GM23338 (cell line): Measurements from ENCODE around the gene EHD1. TPM values are rescaled to one million over a fixed set of nuclear protein-coding genes. Genes with fewer than 3 reads are reported as not detected.

Experiments
- ATAC-seq: fragments of 200-7000 bp; cut with Tn5 transposase; 3 replicates; pipeline ENCODE4 v1.9.1; 2020
- DNase-seq: peaks from one replicate; pipeline ENCODE4 v3.0.0-alpha.2; 2015; ENCODE audit warnings: low spot score
- H2AFZ ChIP-seq: fragments of 200-600 bp; sonication (generic); 2 replicates; pipeline ENCODE4 v1.8.0; 2016; ENCODE audit warnings: antibody characterized with exemption, mild to moderate bottlenecking, moderate library complexity
- H3F3A ChIP-seq: fragments of 200-600 bp; sonication (generic); replicated peaks from 2 replicates; pipeline ENCODE4 v1.8.0; 2017; ENCODE audit warnings: antibody characterized with exemption, mixed run types, low read depth
- H3K27ac ChIP-seq: fragments of 200-600 bp; sonication (generic); 2 replicates; pipeline ENCODE4 v1.6.1; 2016; ENCODE audit warnings: low read depth
- H3K27me3 ChIP-seq: fragments of 200-600 bp; sonication (generic); 2 replicates; pipeline ENCODE4 v1.8.0; 2016; ENCODE audit warnings: mild to moderate bottlenecking, mixed run types, moderate library complexity; ENCODE audit not compliant: insufficient read depth
- H3K36me3 ChIP-seq: fragments of 200-600 bp; sonication (generic); 2 replicates; pipeline ENCODE4 v1.8.0; 2016; ENCODE audit warnings: mild to moderate bottlenecking; ENCODE audit not compliant: insufficient read depth
- H3K4me1 ChIP-seq: fragments of 200-600 bp; sonication (generic); 2 replicates; pipeline ENCODE4 v1.8.0; 2016; ENCODE audit warnings: mild to moderate bottlenecking, moderate library complexity; ENCODE audit not compliant: insufficient read depth
- H3K4me2 ChIP-seq: fragments of 200-600 bp; sonication (generic); 2 replicates; pipeline ENCODE4 v1.7.1; 2017; ENCODE audit warnings: mixed run types
- H3K4me3 ChIP-seq: fragments of 200-600 bp; sonication (generic); 2 replicates; pipeline ENCODE4 v1.6.1; 2016; ENCODE audit warnings: mixed run types
- H3K79me2 ChIP-seq: fragments of 200-600 bp; sonication (generic); replicated peaks from 2 replicates; pipeline ENCODE4 v1.8.0; 2017; ENCODE audit warnings: mild to moderate bottlenecking; ENCODE audit not compliant: insufficient read depth
- H3K9me2 ChIP-seq: fragments of 200-600 bp; sonication (generic); 2 replicates; pipeline ENCODE4 v1.8.0; 2017; ENCODE audit not compliant: insufficient read depth
- H4K20me1 ChIP-seq: fragments of 200-600 bp; sonication (generic); replicated peaks from 2 replicates; pipeline ENCODE4 v1.8.0; 2017; ENCODE audit warnings: mild to moderate bottlenecking; ENCODE audit not compliant: insufficient read depth
- H3K27ac Mint-ChIP-seq: 2 replicates; pipeline ENCODE4 v1.8.0; 2020; ENCODE audit warnings: inconsistent platforms, mild to moderate bottlenecking, moderate library complexity, mixed read lengths
- H3K27me3 Mint-ChIP-seq: 3 replicates; pipeline ENCODE4 v1.8.0; 2022; ENCODE audit warnings: low read depth, mild to moderate bottlenecking, moderate library complexity, mixed read lengths, inconsistent platforms; ENCODE audit not compliant: insufficient read depth, poor library complexity
- H3K36me3 Mint-ChIP-seq: 3 replicates; pipeline ENCODE4 v1.8.0; 2021; ENCODE audit warnings: low read depth, mild to moderate bottlenecking, inconsistent platforms, moderate library complexity, mixed read lengths
- H3K4me1 Mint-ChIP-seq: 3 replicates; pipeline ENCODE4 v1.8.0; 2020; ENCODE audit warnings: mild to moderate bottlenecking, inconsistent platforms, mixed read lengths
- H3K4me3 Mint-ChIP-seq: 3 replicates; pipeline ENCODE4 v1.8.0; 2021; ENCODE audit warnings: moderate library complexity, mild to moderate bottlenecking, inconsistent platforms, mixed read lengths
- H3K9me3 Mint-ChIP-seq: 3 replicates; pipeline ENCODE4 v1.8.0; 2020; ENCODE audit warnings: moderate library complexity, mild to moderate bottlenecking, inconsistent platforms, mixed read lengths
- CREB1 ChIP-seq: fragments of 250-450 bp; sonication (Bioruptor Pico); IDR thresholded peaks from 2 replicates; pipeline ENCODE4 v1.5.0; 2020; ENCODE audit warnings: low read depth, mild to moderate bottlenecking, moderate library complexity
- EZH2 ChIP-seq: fragments of 200-600 bp; sonication (generic); IDR thresholded peaks from one replicate; pipeline ENCODE4 v1.8.0; 2017; ENCODE audit warnings: antibody characterized with exemption, mild to moderate bottlenecking, low read depth; ENCODE audit not compliant: unreplicated experiment
- polyA plus RNA-seq: library from polyadenylated mRNA; unstranded; fragments of >200 nt; fragmentation: Nextera tagmentation; extraction: Ambion mirVana; gene quantifications from 2 replicates; pipeline ENCODE4 v1.2.1, GENCODE V29; 2016
- total RNA-seq: library from RNA; depleted of rRNA; stranded (reverse); fragments of >200 nt; shearing (Covaris generic); gene quantifications from 2 replicates; pipeline ENCODE4 v1.2.3, GENCODE V29; 2014
- TF ChIP-seq, protein P1 (sequence below): fragments of 250-450 bp; sonication (Bioruptor Pico); IDR thresholded peaks from 2 replicates; pipeline ENCODE4 v1.5.0; 2020; ENCODE audit warnings: mild to moderate bottlenecking, moderate library complexity
- TF ChIP-seq, protein P2 (sequence below): IDR thresholded peaks from one replicate; pipeline ENCODE4 v1.6.1; 2018; ENCODE audit warnings: antibody characterized with exemption; ENCODE audit not compliant: unreplicated experiment
- TF ChIP-seq, protein P3 (sequence below): IDR thresholded peaks from 2 replicates; pipeline ENCODE4 v1.6.1; 2016; ENCODE audit warnings: antibody characterized with exemption

Gene EHD1
- total and polyA plus RNA-seq, 2 experiments from 2014 or later: 16.7 to 69.7 TPM

DNA sequence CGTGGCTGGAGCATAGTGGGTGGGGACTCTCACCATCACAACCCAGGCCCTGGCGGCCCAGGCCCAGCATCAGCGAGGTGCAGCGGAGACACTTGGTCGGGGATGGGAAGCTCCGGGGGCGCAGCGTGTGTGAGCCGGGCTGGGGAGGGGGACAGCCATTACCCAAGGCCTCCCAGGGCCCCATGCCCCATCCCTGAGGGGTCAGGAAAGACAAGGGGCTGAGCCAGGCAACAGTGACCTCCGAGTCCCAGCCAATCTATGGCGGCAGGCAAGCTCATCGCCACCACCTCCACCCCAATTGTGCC, 45.3 kb downstream of the EHD1 start:
- no peak overlapping the region for H3K27ac Mint-ChIP-seq
- DNase-seq (no peak), ATAC-seq (no peak)
- no peak overlapping the region for H2AFZ ChIP-seq
- no peak overlapping the region for H3K4me2 ChIP-seq
- no peaks in the 10 kb centered on the region for H3K36me3 ChIP-seq
- no peak for TF ChIP-seq CREB1
- TF ChIP-seq, protein P1, sequence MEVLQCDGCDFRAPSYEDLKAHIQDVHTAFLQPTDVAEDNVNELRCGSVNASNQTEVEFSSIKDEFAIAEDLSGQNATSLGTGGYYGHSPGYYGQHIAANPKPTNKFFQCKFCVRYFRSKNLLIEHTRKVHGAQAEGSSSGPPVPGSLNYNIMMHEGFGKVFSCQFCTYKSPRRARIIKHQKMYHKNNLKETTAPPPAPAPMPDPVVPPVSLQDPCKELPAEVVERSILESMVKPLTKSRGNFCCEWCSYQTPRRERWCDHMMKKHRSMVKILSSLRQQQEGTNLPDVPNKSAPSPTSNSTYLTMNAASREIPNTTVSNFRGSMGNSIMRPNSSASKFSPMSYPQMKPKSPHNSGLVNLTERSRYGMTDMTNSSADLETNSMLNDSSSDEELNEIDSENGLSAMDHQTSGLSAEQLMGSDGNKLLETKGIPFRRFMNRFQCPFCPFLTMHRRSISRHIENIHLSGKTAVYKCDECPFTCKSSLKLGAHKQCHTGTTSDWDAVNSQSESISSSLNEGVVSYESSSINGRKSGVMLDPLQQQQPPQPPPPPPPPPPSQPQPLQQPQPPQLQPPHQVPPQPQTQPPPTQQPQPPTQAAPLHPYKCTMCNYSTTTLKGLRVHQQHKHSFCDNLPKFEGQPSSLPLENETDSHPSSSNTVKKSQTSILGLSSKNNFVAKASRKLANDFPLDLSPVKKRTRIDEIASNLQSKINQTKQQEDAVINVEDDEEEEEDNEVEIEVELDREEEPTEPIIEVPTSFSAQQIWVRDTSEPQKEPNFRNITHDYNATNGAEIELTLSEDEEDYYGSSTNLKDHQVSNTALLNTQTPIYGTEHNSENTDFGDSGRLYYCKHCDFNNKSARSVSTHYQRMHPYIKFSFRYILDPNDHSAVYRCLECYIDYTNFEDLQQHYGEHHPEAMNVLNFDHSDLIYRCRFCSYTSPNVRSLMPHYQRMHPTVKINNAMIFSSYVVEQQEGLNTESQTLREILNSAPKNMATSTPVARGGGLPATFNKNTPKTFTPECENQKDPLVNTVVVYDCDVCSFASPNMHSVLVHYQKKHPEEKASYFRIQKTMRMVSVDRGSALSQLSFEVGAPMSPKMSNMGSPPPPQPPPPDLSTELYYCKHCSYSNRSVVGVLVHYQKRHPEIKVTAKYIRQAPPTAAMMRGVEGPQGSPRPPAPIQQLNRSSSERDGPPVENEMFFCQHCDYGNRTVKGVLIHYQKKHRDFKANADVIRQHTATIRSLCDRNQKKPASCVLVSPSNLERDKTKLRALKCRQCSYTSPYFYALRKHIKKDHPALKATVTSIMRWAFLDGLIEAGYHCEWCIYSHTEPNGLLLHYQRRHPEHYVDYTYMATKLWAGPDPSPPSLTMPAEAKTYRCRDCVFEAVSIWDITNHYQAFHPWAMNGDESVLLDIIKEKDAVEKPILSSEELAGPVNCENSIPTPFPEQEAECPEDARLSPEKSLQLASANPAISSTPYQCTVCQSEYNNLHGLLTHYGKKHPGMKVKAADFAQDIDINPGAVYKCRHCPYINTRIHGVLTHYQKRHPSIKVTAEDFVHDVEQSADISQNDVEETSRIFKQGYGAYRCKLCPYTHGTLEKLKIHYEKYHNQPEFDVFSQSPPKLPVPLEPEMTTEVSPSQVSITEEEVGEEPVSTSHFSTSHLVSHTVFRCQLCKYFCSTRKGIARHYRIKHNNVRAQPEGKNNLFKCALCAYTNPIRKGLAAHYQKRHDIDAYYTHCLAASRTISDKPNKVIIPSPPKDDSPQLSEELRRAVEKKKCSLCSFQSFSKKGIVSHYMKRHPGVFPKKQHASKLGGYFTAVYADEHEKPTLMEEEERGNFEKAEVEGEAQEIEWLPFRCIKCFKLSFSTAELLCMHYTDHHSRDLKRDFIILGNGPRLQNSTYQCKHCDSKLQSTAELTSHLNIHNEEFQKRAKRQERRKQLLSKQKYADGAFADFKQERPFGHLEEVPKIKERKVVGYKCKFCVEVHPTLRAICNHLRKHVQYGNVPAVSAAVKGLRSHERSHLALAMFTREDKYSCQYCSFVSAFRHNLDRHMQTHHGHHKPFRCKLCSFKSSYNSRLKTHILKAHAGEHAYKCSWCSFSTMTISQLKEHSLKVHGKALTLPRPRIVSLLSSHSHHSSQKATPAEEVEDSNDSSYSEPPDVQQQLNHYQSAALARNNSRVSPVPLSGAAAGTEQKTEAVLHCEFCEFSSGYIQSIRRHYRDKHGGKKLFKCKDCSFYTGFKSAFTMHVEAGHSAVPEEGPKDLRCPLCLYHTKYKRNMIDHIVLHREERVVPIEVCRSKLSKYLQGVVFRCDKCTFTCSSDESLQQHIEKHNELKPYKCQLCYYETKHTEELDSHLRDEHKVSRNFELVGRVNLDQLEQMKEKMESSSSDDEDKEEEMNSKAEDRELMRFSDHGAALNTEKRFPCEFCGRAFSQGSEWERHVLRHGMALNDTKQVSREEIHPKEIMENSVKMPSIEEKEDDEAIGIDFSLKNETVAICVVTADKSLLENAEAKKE (CRISPR knock-in tag): no peak
- TF ChIP-seq EZH2: no peak
- TF ChIP-seq, protein P2, sequence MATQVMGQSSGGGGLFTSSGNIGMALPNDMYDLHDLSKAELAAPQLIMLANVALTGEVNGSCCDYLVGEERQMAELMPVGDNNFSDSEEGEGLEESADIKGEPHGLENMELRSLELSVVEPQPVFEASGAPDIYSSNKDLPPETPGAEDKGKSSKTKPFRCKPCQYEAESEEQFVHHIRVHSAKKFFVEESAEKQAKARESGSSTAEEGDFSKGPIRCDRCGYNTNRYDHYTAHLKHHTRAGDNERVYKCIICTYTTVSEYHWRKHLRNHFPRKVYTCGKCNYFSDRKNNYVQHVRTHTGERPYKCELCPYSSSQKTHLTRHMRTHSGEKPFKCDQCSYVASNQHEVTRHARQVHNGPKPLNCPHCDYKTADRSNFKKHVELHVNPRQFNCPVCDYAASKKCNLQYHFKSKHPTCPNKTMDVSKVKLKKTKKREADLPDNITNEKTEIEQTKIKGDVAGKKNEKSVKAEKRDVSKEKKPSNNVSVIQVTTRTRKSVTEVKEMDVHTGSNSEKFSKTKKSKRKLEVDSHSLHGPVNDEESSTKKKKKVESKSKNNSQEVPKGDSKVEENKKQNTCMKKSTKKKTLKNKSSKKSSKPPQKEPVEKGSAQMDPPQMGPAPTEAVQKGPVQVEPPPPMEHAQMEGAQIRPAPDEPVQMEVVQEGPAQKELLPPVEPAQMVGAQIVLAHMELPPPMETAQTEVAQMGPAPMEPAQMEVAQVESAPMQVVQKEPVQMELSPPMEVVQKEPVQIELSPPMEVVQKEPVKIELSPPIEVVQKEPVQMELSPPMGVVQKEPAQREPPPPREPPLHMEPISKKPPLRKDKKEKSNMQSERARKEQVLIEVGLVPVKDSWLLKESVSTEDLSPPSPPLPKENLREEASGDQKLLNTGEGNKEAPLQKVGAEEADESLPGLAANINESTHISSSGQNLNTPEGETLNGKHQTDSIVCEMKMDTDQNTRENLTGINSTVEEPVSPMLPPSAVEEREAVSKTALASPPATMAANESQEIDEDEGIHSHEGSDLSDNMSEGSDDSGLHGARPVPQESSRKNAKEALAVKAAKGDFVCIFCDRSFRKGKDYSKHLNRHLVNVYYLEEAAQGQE: no peak
- TF ChIP-seq, protein P3, sequence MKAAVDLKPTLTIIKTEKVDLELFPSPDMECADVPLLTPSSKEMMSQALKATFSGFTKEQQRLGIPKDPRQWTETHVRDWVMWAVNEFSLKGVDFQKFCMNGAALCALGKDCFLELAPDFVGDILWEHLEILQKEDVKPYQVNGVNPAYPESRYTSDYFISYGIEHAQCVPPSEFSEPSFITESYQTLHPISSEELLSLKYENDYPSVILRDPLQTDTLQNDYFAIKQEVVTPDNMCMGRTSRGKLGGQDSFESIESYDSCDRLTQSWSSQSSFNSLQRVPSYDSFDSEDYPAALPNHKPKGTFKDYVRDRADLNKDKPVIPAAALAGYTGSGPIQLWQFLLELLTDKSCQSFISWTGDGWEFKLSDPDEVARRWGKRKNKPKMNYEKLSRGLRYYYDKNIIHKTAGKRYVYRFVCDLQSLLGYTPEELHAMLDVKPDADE: no peak
- no peak overlapping the region for H3K4me3 Mint-ChIP-seq
- no peaks in the 10 kb centered on the region for H3K9me2 ChIP-seq
- no peaks in the 10 kb centered on the region for H3K79me2 ChIP-seq
- H3K36me3 Mint-ChIP-seq: peaks cover 7% of the 10 kb centered on the region; the same call in 2 of the 3 replicates
- H3K27me3 Mint-ChIP-seq: peaks cover 2% of the 10 kb centered on the region
- no peaks in the 10 kb centered on the region for H3F3A ChIP-seq
- H4K20me1 ChIP-seq: no peaks in the 10 kb centered on the region
- no peaks in the 10 kb centered on the region for H3K9me3 Mint-ChIP-seq
- H3K4me3 ChIP-seq: no peak overlapping the region
- no peaks in the 10 kb centered on the region for H3K27me3 ChIP-seq
- H3K4me1 ChIP-seq: no peaks in the 10 kb centered on the region
- no peak overlapping the region for H3K27ac ChIP-seq
- H3K4me1 Mint-ChIP-seq: no peaks in the 10 kb centered on the region
